Inferior parietal cortex (tissue), 1 donor: ENCODE measurements around the gene CMTM3.
"Not testable (repeated sequence)": the region's sequence is repeated elsewhere in the genome, so short reads cannot be mapped to it uniquely, and the experiment has no call there.

Experiments used
- DNase-seq: peaks from one replicate; pipeline ENCODE4 v3.0.0-alpha.2; 2016; ENCODE audit errors: extremely low spot score

CMTM3 gene

GRCh38 chr16:66604376-66605176 lies at the start of gene CMTM3:
CMTM3 (plus strand) TSS chr16:66604704; CDS start chr16:66604806, 102 bp downstream.
- DNase-seq = no peak

DNA sequence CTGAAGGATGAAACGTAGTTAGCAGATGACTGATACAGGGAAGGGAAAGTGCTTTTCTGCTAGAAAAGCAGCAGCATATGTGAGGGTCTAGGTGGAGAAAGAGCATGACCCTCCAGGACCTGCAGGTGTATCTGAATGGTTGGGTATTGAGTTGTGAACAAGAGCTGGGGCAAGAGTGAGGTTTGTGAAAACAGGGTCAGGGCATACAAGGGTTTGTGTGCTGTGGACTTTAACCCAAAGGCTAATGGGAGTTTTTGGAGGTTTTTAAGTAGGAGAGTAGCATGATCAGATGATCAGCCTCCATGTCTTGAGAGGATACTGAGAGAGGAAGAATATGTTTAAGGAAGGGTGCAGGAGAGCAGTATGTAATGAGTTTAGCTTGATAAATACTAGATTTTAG lies 44.4 kb upstream of the CMTM3 start:
- no peak for DNase-seq

GRCh38 chr16:66561381-66562080 lies 43.0 kb upstream of the CMTM3 start:
- no peak for DNase-seq

GRCh38 chr16:66562409-66562808 lies 42.1 kb upstream of the CMTM3 start:
- no peak for DNase-seq

DNA sequence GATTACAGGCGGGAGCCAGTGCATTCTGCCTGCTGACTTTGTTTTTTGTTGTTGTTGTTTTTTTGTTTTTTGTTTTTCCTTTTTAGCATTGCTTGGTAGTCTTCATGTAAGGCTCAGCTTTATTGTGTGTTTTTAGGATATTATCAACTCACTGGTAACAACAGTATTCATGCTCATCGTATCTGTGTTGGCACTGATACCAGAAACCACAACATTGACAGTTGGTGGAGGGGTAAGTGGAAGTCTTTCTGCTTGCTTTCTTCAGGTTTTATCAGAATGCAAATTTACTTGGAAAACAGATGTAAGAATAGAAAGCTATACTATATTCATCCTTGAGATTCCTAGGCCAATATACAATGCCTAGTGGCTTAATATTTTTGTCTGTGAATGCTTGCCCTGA lies 41.5 kb upstream of the CMTM3 start:
- no peak for DNase-seq

- no peak for DNase-seq
These were observed 40.8 kb upstream of the CMTM3 start for GRCh38 chr16:66563574-66564334.

DNA sequence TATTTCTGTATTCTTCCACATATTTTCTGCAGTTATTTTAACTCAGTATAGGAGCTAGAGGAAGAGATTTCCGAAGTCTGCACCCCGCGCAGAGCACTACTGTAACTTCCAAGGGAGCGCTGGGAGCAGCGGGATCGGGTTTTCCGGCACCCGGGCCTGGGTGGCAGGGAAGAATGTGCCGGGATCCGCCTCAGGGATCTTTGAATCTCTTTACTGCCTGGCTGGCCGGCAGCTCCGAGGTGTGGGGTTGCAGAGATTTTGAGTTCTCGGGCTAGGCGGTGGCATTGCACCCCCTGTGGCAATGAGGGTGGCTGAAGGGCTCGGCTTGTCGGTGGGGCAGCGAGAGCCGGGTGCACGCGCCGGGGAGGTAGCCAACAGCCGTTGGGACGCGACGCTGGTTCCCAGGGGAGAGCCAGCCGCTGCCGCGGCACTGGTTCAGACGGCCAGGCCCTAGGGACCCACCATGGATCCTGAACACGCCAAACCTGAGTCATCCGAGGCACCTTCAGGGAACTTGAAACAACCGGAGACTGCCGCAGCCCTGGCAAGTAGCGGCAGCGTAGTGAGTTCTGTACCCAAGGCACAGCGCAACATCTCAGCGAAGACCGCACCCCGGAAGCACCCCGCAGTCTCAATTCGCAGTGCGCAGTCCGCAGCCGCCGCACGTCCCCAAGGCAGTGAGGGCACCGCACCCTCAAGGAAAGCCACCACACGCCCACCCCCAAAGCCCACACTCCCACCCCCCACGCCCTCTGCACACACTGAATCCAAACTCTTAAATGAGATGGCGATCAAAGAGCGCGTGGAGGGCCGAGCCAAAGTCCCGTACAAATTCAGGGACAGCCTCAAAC lies 38.2 kb upstream of the CMTM3 start, which contains the start of gene CMTM1:
TSS of gene CMTM1 (plus strand) at position 389 of the 851 bp plus-strand sequence. CDS start at position 464, 75 bp downstream.
- DNase-seq = no peak

DNA sequence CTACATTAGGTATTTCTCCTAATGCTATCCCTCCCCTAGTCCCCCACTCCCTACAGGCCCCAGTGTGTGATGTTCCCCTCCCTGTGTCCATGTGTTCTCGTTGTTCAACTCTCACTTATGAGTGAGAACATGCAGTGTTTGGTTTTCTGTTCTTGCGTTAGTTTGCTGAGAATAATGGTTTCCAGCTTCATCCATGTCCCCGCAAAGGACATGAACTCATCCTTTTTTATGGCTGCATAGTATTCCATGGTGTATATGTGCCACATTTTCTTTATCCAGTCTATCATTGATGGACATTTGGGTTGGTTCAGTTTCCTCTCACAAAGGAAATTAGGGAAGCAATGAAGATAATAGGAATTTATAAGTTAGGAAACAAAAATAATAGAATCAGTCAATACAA lies 37.2 kb upstream of the CMTM3 start:
- DNase-seq = not testable (repeated sequence)

DNA sequence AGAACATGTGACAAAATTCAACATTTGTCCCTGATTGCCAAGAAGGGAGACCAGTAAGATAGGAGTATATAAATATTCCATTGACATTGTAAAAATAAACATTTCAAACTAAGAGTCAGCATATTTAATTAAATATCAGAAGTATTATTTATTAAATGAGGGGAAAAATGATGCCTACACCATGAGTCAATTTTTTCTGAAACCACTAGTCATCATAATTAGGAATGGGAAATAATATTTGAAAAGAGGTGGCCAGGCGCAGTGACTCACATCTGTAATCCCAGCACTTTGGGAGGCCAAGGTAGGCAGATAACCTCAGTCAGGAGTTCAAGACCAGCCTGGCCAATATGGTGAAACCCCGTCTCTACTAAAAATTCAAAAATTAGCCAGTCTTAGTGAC lies 36.1 kb upstream of the CMTM3 start:
- no peak for DNase-seq

DNA sequence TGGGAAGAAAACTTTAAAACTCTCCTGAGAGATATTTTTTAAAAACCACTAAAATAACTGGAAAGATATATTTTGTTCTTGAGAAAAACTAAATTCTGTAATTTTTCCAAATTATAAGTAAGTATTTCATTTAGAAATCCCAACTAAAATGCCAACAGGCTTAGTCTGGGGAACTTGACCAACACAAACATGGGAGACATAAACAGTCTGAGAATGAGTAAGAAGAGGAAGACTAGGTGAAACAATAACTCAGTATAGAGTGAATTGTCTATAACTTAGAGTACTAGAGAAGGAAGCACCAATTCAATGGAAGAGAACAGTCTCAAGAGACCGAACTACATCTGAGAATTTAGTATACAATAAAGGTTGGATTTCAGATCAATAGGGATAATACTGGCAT lies 35.4 kb upstream of the CMTM3 start:
- no peak for DNase-seq

GRCh38 chr16:66569827-66570405 lies 34.6 kb upstream of the CMTM3 start:
- no peak for DNase-seq

DNA sequence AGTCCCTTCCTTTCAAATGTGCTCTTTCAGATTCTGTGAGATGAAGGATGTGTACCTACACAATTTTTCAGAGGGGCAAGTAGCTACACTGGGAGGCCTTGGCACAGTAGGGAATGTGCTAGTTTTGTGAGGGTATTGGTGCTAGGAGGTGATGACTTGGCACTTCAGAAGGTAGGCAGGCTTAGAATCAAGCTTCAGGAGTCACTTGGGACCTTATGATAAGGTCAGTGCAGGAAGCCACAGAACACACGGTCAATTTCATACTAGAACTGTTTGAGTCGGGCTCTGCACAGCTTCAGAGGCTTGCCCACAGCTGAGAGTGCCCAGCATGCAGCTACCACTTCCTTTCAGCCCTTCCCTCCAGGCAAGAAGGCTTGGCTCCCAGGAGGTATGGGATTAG lies 32.1 kb upstream of the CMTM3 start:
- DNase-seq = no peak

- DNase-seq = no peak
These were observed 30.4 kb upstream of the CMTM3 start for GRCh38 chr16:66574081-66574480.

GRCh38 chr16:66574531-66574930 lies 30.0 kb upstream of the CMTM3 start:
- DNase-seq = no peak

- DNase-seq = no peak
These were observed 29.4 kb upstream of the CMTM3 start for GRCh38 chr16:66575060-66575459.

DNA sequence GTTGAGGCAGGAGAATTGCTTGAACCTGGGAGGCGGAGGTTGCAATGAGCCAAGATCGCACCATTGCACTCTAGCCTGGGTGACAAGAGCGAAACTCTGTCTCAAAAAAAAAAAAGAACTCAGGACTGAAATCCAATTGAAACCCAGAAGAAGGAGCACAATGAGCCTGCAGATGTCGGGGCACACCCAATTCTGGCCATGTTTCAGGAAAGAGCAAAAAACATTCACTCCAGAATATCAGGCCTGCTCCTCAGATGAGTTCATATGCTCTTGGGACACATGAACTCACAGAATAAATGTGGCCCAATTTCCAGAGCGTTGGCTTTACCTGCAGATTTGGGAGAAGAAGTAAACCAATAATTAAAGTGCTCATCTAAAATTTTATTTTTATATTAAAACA lies 28.2 kb upstream of the CMTM3 start:
- no peak for DNase-seq

DNA sequence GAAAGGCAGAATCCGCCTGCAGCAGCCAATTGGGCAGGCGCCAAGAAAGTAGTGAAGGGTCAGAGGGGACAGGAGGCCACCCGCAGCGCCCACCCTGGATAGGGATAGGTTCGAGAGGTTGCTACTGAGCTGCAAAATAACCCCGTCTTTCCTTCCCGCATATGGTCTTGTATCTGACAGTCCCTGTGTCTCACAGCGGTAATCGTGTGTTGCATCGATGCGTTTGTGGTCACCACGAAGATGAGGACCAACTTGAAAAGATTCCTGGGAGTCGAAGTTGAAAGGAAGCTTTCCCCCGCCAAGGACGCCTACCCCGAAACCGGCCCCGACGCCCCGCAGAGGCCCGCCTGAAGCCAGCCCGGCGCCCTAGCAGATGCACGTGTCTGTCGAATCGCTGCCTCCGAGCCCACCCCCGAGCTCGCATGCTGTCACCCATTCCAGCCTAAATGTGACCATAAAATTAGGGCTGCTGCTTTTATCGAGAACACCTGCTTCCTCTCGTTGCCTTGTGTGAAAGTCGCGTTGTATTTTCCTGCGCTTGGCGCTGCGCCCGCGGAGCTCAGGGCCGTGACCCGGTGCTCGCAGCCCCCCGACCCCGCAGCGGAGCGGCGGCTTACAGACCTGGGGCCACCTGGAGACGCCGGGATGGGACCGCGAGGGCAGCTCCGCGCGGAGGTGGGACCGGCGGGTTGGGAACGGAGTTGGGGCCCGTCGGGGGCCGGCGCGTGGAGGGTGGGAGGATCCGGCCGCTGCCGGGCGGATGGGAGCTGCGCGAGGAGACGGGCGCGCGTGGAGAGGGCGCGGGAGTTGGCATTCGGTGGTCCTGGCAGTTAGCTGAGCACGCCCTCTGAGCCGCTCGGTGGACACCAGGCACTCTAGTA lies 25.6 kb upstream of the CMTM3 start, which contains the start of gene CMTM2:
TSS of gene CMTM2 (plus strand) at position 813 of the 881 bp plus-strand sequence. CDS start 145 bp downstream, outside the sequence.
- no peak for DNase-seq

- DNase-seq = no peak
These were observed 23.8 kb upstream of the CMTM3 start for GRCh38 chr16:66580605-66581209.

GRCh38 chr16:66581246-66581952 lies 23.1 kb upstream of the CMTM3 start:
- no peak for DNase-seq
